Activated CD4-positive, alpha-beta T cell treated with anti-CD3 and anti-CD28 coated beads, Interleukin-2, amount 50 U/mL, for 4 hours (primary cell): ENCODE results near the gene AGFG2.
"Not testable (repeated sequence)": the region's sequence is repeated elsewhere in the genome, so short reads cannot be mapped to it uniquely, and the experiment has no call there.

ENCODE experiments used
- DNase-seq, 2 experiments: peaks; one replicate each; pipeline ENCODE4 v3.0.0-alpha.2; 2020

Gene AGFG2

GRCh38 chr7:100521909-100522593, 17.0 kb upstream of the AGFG2 start:
- DNase-seq: not testable (repeated sequence)

GRCh38 chr7:100523192-100523591, 15.8 kb upstream of the AGFG2 start:
- DNase-seq: not testable (repeated sequence)

- not testable (repeated sequence) for DNase-seq
Observed at GRCh38 chr7:100528108-100528866, 10.7 kb upstream of the AGFG2 start.

- DNase-seq: no peak
Observed at GRCh38 chr7:100532165-100533022, 6.6 kb upstream of the AGFG2 start.

GRCh38 chr7:100535982-100536381, 3.0 kb upstream of the AGFG2 start:
- not testable (repeated sequence) for DNase-seq

GRCh38 chr7:100536695-100537094, 2.3 kb upstream of the AGFG2 start:
- not testable (repeated sequence) for DNase-seq

GRCh38 chr7:100538348-100538653, 702 bp upstream of the AGFG2 start:
- DNase-seq: no peak

- DNase-seq: no peak
Observed at GRCh38 chr7:100539436-100540006, 518 bp downstream of the AGFG2 start.

GRCh38 chr7:100540073-100540723, 1.2 kb downstream of the AGFG2 start:
- DNase-seq: no peak

- not testable (repeated sequence) for DNase-seq
Observed at GRCh38 chr7:100541309-100541708, 2.3 kb downstream of the AGFG2 start.

- DNase-seq: no peak
Observed at GRCh38 chr7:100543586-100543985, 4.6 kb downstream of the AGFG2 start.

- DNase-seq: no peak
Observed at GRCh38 chr7:100544386-100544785, 5.4 kb downstream of the AGFG2 start.

- DNase-seq: no peak
Observed at GRCh38 chr7:100544967-100545359, 6.0 kb downstream of the AGFG2 start.

GRCh38 chr7:100545360-100546128, 6.5 kb downstream of the AGFG2 start:
- DNase-seq: peak; percentile 25 to 43

GRCh38 chr7:100546129-100546925, 7.3 kb downstream of the AGFG2 start:
- no peak for DNase-seq

- DNase-seq: no peak
Observed at GRCh38 chr7:100546926-100547800, 8.2 kb downstream of the AGFG2 start.

GRCh38 chr7:100547872-100548271, 8.9 kb downstream of the AGFG2 start:
- DNase-seq: no peak

- not testable (repeated sequence) for DNase-seq
Observed at GRCh38 chr7:100548446-100548845, 9.4 kb downstream of the AGFG2 start.

GRCh38 chr7:100552532-100552931, 13.5 kb downstream of the AGFG2 start:
- no peak for DNase-seq

GRCh38 chr7:100553032-100553431, 14.0 kb downstream of the AGFG2 start:
- DNase-seq: no peak
